Right renal cortex interstitium (tissue), 3 donors: ENCODE data around the gene TMEM89. TPM values are rescaled to one million over a fixed set of nuclear protein-coding genes. Genes with fewer than 3 reads are reported as not detected.
A peak's percentile ranks its signal among the peaks of the same experiment; 100 is the strongest.

Experiments
- DNase-seq, 3 donors: peaks; one replicate each; pipeline ENCODE4 v3.0.0-alpha.2; 2013; ENCODE audit warnings: low read depth in 3 of 3, low spot score in 2 of 3
- polyA plus RNA-seq, 3 donors: library from polyadenylated mRNA; unstranded; fragments of 120-200 nt; gene quantifications; one replicate each; pipeline ENCODE4 v1.2.1, GENCODE V29; 2013; ENCODE audit not compliant: insufficient read length in 3 of 3

The TMEM89 gene
- polyA plus RNA-seq, 3 donors = not detected

DNA sequence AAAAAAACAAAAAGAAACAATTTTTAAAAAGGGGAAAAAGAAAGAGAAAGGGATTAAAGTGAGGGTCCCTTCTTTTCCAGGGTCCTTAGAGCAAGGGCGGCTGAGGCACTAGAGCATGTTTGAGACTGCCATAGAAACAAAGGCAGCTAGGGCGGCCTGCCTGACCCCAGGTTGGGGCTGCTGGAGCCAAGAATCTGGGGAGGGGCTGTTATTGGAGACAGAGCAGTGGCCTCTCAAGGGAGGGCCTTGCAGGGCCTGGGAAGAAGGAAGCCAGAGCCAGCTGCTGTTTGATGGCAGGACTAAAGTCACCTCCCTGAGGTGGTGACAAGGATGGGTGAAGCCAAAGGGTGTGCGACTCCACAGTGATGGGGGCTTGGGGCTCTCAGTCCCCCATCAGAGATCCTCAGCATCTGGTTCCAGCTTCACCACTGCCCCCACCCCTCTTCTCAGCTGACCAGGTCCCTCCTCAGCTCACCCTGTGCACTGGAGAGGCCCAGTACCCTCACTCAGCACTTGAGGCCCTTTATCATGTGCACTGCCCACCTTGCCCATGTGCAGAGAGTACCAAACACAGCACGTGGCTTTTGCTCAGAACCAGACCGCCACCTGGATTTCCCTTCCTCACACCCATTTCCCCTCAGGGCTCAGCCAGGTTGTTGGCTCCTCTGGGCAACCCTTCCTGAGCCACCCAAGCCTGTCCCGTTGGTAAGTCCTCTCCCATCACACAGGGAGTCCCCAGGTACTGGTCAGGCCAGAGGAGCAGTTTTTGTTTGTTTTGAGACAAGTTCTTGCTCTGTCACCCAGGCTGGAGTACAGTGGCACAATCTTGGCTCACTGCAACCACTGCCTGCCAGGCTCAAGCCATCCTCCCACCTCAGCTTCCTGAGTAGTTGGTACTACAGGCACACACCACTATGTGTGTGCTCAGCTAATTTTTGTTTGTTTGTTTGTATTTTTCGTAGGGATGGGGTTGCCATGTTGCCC is 1.7 kb downstream of the TMEM89 start:
- no peak for DNase-seq

DNA sequence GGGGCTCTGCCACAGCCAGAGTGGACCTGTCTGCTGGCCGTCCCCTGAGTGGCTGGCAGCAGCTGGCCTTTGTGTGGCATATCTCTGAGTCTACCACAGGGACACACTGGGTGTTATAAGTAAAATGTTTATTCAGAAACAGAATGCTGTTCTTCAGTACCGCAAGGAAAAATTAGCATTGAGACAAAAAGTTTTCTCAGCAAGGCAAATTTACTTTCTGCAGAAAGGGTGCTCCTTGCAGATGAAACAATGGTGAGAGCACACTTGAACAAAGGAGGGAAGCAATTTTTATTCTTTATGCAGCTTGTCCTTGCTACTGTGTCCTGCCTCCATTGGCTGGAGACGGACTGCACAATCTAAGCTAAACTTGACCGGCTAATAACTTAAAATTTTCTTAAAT is 4.0 kb downstream of the TMEM89 start:
- no peak for DNase-seq

DNA sequence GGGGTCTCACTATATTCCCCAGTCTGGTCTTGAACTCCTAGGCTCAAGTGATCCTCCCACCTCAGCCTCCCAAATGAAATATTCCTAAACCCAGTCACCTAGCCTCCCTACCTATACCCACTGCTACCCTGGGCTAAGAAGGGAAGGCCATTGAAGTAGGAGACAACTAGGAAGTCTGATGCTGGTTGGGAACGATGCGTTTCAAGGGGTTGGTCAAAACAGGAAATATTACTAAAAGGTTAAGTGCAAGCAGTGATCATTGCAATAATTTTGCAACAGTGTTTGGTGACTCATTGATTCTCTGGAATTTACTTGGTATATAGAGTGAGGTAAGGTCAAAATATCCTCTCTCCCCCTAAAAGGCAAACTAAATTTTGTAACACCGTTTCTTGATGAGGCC is 7.5 kb downstream of the TMEM89 start:
- DNase-seq = no peak

DNA sequence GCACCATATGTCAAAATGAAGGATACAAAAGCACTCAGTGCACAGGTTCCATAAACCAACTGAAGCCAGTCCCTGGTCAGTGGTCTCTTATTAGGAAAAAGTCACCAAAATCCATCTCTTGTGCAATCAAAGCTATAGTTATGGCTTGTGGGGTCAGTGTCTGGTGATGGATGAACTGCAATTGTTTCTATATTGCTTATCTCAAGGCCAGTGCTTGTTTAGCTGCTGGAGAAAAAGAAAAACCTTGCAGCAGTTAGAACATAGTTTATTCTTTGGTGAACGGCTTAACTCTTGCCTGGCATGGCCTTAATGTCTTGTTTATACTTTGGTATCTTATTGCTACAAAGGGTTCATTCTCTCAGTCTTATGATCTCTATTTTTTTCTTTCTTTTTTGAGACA is 9.3 kb downstream of the TMEM89 start:
- DNase-seq = no peak

DNA sequence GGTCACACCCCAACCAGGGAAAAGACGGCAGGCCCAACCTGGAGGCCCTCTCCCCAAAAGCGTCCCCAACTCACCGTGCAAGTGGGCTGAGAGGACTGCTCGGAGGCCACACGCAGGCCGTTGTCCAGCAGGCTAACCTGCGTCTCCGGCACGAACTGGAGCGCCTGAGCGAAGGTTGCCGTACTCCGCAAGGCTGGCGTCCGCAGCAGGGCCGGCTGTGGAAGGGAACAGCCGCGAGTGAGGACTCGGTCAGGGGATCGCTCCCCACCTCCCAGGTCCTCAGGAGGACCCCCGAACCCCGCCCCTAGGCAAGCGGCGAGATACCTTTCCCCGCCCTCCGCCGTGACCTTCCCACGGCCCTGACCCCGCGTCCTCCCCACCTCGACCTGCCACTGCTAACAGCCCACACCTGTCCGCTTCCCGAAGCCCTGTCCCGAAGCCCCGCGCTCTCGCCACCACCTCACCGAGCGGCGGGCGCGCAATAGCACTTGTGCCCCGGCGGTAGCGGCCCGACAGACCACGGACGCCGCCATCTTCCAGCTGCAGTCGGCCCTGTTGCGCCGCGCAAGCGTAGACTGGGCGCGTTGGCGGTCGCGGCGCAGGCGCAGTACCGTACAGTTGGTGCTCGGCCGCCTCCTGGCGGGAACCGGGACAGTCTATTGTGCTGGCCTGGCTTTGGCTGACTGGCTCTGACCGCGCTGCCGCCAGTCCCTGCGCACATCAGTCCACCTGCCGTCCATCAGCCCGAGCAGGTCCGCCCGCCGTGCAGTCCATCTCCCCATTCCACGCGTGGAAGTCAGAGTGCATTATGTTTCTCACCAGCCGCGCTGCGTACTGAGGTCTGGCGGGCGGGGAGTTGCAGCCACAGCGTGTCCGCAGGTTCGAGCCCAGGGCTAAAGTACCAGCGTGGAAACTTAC is 12.2 kb downstream of the TMEM89 start, which contains the start of gene UQCRC1:
UQCRC1 (minus strand) TSS at position 559 of the 918 bp plus-strand sequence; CDS start at position 533, 26 bp downstream.
- DNase-seq = peak; percentile 84 to 88 (median 85)

GRCh38 chr3:48607519-48607918 is 14.1 kb downstream of the TMEM89 start:
- no peak for DNase-seq

DNA sequence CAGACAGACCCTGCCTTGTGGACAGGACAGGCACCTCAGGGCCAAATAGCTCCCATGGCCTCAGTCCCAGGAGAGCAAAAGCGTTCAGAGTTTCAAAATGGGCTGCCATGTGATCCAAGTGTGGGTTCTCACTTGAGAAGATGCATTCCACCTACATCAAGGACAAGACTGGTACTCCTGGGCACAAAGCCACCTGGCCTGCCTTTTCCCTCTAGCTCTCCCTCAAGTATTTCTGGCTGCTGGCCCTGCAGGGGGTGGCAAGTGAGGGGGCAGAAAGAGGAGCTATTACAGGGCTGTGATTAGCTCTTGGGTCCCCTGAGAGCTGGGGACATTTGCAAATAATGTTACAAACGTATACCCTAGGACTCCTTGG is 20.0 kb downstream of the TMEM89 start:
- DNase-seq = no peak

DNA sequence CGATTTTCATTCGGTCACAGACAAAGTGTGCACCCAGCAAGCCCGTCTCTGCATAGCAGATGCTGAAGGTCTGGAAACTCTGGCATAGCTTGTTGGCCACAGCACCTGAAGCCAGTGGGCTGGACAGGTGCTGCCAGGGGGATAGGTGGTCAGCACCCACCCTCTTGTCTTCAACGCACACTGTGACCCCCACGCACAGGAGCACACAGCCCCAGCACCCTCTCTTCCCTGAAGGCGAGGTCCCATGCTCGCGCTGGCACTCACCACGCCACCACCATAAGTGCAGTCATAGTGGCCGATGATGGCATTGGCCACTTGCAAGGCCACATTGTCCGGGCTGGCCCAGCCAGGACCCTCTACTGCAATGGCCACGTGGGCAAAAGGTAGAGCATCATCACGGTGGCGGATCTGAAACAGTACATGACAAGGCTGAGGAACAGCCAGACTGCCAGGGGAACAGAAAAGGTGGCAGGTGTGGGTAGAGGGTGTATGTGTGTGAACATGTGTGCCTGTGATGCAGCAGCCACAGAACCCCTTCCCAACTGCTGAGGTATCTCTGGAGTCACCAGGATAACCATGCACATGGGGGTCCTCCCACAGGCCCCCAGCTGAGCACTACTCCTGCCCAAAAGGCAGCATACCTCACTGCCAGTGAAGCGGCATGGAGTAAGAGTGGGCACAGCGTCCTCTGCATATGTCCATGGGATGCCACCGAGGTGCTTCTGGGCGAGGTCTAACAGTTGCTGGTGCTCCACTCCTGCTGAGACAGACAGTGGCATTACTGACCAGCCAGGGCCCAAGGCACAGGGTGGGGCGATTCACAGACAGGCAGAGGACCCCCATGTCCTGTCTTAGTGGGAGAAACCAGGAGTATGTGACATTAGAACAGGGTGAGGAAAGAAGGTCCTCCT is 20.6 kb downstream of the TMEM89 start:
- DNase-seq = no peak

GRCh38 chr3:48599509-48600285 is 21.9 kb downstream of the TMEM89 start:
- no peak for DNase-seq

DNA sequence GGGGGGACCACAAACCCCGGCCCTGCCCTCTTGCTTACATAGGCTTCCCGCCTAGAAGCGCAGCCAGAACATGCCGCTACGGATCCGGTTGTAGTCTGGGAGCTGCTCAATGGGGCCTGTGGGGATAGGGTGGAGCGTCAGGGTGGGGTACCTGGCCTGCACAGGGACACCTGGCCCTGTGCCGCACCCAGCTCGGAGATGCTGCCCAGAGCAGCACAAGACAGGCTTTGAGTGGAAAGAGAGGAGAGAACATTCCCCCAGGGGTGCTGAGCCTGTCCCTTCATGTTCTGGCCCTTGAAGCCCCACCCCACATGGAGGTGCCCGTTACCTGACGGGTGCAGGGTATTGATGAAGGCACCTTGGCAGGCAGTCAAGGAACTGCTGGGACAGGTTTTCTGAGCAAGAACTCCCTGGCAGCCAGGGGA is 22.5 kb downstream of the TMEM89 start:
- no peak for DNase-seq

DNA sequence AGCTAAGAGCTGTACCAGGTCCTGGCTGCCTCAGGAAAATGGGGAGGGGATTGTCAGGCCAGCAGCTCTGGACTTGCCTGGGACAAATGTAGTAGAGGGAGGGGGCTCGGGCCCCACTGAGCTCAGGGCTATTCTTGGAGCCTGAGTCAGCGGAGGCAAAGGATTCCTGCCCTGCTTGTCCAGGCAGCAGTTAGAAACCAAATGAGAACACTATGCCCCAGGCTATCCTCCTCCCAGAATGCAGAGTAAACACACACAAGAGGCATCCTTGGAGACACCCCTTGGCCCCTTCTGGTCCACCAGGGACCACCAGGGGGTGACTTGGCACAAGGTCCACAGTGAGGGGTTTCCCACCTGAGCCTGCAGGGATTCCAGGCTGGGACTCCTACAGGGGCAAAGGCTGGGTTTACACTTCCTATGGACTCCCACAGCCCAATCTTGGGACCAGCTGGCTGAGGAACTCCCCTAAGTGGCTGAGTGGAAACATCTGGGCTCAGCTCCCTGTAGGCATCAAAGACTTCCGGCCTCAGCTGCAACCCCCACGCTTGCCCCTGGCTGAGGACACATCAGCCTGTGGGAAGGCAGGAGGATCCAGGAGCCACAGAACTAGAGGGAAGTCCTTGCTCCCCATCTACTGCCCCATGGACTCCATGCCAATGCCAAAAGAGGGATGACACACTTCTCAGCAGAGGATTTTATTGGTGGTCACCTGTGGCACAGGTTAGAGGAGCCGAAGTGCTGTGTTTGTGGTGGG is 23.1 kb downstream of the TMEM89 start:
- peak; percentile 64 to 75 (median 74) for DNase-seq

GRCh38 chr3:48597408-48597800 is 24.2 kb downstream of the TMEM89 start:
- DNase-seq = no peak

DNA sequence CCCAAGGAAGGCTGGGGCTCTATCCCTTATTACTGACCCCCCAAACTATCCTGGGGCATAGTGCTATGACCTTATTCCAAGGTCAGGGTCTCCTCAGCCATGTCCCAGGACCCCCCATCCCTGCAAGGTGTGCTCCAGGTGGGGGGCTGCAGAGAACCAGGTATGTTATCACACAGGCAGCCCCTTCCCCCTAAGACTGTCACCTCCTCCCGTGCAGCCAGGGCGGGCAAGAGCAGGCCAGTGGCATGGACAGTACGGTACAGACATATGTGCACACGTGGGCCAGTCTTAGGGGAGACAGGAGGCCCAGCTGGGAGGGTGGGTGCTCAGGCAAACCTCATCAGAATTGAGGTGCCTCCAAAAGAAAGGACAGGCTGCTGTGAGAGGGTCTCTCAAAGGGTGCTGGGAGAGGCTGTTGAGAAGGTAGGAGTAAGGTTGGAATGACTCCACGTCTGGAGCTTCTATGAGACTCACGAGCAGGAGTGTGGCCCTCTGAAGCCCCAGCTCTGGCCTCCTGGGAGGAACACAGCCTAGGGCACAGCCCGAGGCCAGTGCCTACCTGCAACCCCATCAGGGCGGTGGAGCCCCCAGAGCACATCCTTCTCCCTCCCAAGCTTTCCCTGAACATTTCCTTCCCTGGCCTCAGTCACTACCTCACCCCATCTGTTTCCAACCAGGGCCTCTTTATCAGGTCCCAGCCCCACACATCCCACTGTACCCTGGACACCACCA is 24.7 kb downstream of the TMEM89 start:
- DNase-seq = no peak

DNA sequence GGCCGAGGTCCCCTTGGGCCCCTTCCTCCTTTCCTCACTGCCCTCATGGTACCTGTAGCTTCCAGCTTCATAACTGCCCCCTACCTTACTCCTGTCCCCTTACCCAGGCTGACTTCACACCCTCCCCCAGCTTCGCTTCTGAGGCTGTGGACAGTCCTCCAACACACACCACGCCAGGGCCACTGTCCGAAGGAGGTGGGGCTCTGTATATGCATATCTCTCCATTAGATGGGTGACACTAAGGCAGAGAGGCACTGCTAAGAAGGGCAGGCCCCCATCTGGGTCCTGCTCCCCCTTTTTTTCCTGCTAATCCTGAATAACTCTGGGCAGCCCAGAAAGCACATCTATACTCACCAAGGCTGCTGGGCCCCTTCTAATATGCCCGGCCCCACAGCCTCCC is 25.4 kb downstream of the TMEM89 start:
- no peak for DNase-seq

GRCh38 chr3:48595526-48596121 is 25.9 kb downstream of the TMEM89 start:
- DNase-seq = peak in 1 of 3 donors; percentile 16

GRCh38 chr3:48595075-48595525 is 26.5 kb downstream of the TMEM89 start, which contains the start of gene COL7A1:
Gene COL7A1, minus strand, starts transcription at chr3:48595329. Its CDS starts 170 bp downstream, at chr3:48595159.
- DNase-seq = no peak

GRCh38 chr3:48594417-48595049 is 27.0 kb downstream of the TMEM89 start:
- no peak for DNase-seq
